ENCODE measurements around the gene LRRC49.

GRCh38 chr15:70859322-70859908, 33.2 kb upstream of the LRRC49 start:
- TF ChIP-seq CTCF (IDR thresholded peaks at IDR 0.05), result no peak
- no peak for TF ChIP-seq POLR2AphosphoS5 (IDR thresholded peaks at IDR 0.05)
- no peak for TF ChIP-seq POLR2A (IDR thresholded peaks at IDR 0.05)
